Glomerular visceral epithelial cell (primary cell): ENCODE results near the gene GRIN2A.

ENCODE experiments used
- DNase-seq: peaks from one replicate; pipeline ENCODE4 v3.0.0-alpha.2; 2016; ENCODE audit errors: extremely low spot score

GRIN2A gene

GRCh38 chr16:10182222-10183053 lies at the start of gene GRIN2A:
Gene GRIN2A, minus strand, starts transcription at chr16:10182428. Its CDS starts 2,017 bp downstream, at chr16:10180411.
- DNase-seq, result no peak

- no peak for DNase-seq
Observed at GRCh38 chr16:10231563-10231962, 49.3 kb upstream of the GRIN2A start.

- DNase-seq, result no peak
Observed at GRCh38 chr16:10228779-10229178, 46.6 kb upstream of the GRIN2A start.

- no peak for DNase-seq
Observed at GRCh38 chr16:10226987-10227306, 44.7 kb upstream of the GRIN2A start.

- no peak for DNase-seq
Observed at GRCh38 chr16:10226141-10226986, 44.1 kb upstream of the GRIN2A start.

- DNase-seq, result no peak
Observed at GRCh38 chr16:10225653-10226052, 43.4 kb upstream of the GRIN2A start.

GRCh38 chr16:10224850-10225249 lies 42.6 kb upstream of the GRIN2A start:
- DNase-seq, result no peak

- DNase-seq, result no peak
Observed at GRCh38 chr16:10220942-10221341, 38.7 kb upstream of the GRIN2A start.

GRCh38 chr16:10219742-10220141 lies 37.5 kb upstream of the GRIN2A start:
- no peak for DNase-seq

GRCh38 chr16:10218490-10219206 lies 36.4 kb upstream of the GRIN2A start:
- no peak for DNase-seq

- no peak for DNase-seq
Observed at GRCh38 chr16:10213748-10214147, 31.5 kb upstream of the GRIN2A start.

GRCh38 chr16:10210944-10211343 lies 28.7 kb upstream of the GRIN2A start:
- DNase-seq, result no peak

GRCh38 chr16:10206865-10207264 lies 24.6 kb upstream of the GRIN2A start:
- no peak for DNase-seq

GRCh38 chr16:10206215-10206614 lies 24.0 kb upstream of the GRIN2A start:
- no peak for DNase-seq

- no peak for DNase-seq
Observed at GRCh38 chr16:10205688-10206087, 23.5 kb upstream of the GRIN2A start.

GRCh38 chr16:10202649-10203048 lies 20.4 kb upstream of the GRIN2A start:
- DNase-seq, result no peak

GRCh38 chr16:10200637-10201586 lies 18.7 kb upstream of the GRIN2A start:
- no peak for DNase-seq

GRCh38 chr16:10196999-10197398 lies 14.8 kb upstream of the GRIN2A start:
- DNase-seq, result no peak

GRCh38 chr16:10191096-10191495 lies 8.9 kb upstream of the GRIN2A start:
- no peak for DNase-seq

- DNase-seq, result no peak
Observed at GRCh38 chr16:10189861-10190390, 7.7 kb upstream of the GRIN2A start.

GRCh38 chr16:10188236-10188635 lies 6.0 kb upstream of the GRIN2A start:
- no peak for DNase-seq
